ENCODE data around the gene GRM7.

The GRM7 gene

DNA sequence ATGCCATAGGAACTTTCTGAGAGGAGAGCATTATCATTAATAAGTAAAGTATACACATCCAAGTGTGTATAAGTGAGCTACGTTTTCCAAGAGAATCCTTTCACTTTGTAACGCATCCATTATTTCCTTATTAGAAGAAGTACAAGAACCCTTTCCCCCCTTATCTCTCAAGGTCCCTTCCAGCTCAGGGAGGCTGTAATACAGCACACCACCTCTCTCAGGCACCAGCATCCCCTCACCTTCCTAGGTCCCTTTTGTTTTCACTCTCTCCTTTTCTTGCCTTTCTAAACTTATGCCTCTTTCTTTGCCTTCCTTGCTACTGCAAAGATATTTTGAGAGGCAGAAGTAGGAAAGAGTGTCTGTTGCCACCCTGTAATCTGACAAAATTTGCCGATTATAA, 446.0 kb downstream of the GRM7 start:
- no peak for TF ChIP-seq GATA2 (IDR thresholded peaks at IDR 0.05; ENCODE audit: low read depth, low read length)
- no peak for TF ChIP-seq GATA3 (IDR thresholded peaks at IDR 0.05; ENCODE audit: low read depth, low read length)

DNA sequence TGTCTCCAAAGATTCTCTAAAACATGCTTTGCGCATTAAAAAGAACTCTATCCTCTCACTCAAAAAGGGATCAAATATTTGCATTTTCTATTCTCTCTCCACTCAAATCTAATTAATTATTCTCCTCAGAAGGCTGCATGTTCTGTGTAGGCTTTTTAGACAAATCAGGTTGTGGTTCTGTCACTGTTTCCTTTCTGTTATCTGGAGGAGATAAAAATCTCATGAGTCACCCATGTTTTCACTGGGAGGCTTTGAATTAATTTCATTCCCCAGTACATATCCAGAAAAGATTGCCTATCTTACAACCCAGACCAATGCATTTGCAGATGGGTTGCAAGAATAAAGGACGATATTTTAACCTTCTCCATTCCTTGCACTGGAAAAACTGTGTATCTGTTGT, 446.5 kb downstream of the GRM7 start:
- TF ChIP-seq GATA3 (IDR thresholded peaks at IDR 0.05; ENCODE audit: low read depth, low read length) (peak; percentile 90), GATA2 (IDR thresholded peaks at IDR 0.05; ENCODE audit: low read depth, low read length) (peak; percentile 81; the same call in 1 of the 2 replicates)

DNA sequence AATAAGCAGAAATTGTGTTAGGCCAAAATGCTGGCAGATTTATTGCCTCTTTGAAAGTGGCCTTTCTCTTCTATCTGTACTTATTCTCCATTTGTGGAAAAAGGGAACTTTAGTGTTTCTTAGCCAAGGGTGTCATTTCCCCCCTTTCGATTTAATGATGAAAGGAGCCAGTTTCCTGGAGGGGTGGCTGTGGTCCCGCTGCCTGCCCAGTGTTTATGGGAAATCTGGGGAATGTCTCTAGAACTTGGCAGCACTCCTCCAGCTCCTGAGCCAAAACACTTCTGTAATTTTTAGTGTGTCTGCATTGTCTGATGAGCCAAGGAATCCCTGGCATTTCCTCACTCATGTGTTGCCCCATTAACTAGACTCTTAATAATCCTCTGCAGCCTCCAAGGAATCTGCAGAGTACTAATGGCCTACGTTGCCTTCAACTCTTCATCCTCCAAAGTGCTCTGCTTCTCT, 448.8 kb downstream of the GRM7 start:
- TF ChIP-seq GATA2 (IDR thresholded peaks at IDR 0.05; ENCODE audit: low read depth, low read length) (no peak), GATA3 (IDR thresholded peaks at IDR 0.05; ENCODE audit: low read depth, low read length) (no peak)

DNA sequence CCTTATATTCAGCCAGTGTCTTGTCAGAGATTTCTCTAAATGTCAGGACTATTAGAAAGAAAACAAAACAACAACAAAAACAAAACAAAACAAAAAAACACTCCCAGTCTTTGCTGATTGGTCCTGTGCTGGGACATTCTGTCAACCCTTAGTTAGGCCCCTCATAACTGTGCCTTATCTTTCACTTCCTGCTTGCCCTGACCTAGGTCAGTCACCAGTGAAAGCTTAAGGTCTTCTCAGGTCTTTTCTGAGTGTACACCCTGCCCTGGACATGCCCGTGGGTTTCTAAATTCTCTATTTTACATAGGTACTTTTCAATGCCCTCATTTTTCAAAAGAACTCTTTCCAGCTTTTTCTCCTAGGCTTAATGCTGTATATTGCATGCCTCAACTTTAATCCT, 454.1 kb downstream of the GRM7 start:
- TF ChIP-seq GATA2 (IDR thresholded peaks at IDR 0.05; ENCODE audit: low read depth, low read length) (no peak), GATA3 (IDR thresholded peaks at IDR 0.05; ENCODE audit: low read depth, low read length) (no peak)

DNA sequence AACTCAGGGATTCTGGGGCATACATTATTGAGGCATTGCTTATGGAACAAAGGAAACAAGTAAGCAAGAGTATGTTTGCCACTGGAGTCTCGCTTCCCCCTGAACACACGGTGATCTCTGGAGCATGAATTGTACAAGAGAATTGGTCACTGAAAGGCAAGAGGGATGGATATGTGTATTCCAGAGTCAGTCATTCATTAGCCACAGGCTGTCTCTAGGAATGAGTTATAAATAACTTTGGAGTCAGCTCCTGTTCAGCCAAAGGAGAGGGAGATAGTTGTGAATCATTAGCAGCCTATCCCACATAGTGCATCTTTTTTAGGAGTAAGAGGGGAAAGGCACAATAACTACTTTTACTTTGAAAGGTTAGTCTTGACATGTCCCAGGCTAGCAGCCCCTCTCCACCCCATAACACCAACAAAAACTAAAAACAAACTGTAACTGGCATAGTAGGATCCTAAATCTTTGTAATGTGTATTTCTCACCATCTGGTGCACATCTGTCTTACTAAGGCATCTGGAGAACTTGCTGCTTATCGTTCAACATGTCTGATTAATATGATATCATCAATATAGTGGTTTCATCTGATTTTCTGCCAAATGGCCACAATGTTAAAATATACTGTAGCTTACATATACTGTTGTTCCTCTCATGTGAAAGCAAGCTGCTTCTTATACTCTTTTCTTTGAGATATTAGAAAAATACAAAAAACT, 462.2 kb downstream of the GRM7 start:
- TF ChIP-seq GATA2 (IDR thresholded peaks at IDR 0.05; ENCODE audit: low read depth, low read length) (0 out of 2 replicates have a peak, but pooled peaks have one; percentile 30), GATA3 (IDR thresholded peaks at IDR 0.05; ENCODE audit: low read depth, low read length) (peak; percentile 83)

DNA sequence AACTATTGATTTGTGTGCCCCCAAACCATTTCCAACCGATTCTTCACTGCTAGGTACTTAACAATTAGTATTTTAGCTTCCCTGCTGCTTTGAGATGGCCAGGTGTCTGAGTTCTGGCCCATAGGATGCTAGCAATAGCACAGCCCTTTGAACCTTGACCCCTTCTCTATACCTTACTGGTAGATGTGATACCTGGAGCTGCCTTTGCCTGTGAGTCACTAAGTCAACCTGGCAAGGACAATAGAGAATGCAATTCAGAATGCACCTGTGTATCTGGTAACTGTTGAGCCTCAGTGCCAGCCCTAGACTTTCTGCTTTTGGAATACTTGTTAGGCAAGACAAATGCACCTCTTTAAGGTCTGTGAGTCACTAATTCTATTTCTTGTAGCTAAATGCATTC, 467.4 kb downstream of the GRM7 start:
- TF ChIP-seq GATA3 (IDR thresholded peaks at IDR 0.05; ENCODE audit: low read depth, low read length) (no peak), GATA2 (IDR thresholded peaks at IDR 0.05; ENCODE audit: low read depth, low read length) (no peak)

DNA sequence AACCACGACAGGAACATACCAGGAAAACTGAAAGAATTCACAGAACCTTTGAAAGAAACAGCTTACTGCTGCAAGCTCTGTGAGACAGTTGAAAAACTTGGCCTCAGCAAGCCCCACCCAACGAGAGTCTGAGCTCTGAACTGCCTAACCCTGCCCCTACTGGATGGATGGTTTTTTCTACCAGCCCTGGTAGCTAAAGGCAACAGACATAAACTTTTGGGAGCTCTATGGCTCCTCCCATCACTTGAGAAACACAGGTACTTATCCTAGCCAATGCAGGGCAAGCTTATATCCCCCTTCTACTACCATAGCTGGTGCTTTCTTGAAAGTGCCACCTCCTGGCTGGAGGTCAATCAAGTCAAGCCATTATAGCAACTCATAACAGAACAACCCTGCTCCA, 471.8 kb downstream of the GRM7 start:
- TF ChIP-seq GATA2 (IDR thresholded peaks at IDR 0.05; ENCODE audit: low read depth, low read length) (no peak), GATA3 (IDR thresholded peaks at IDR 0.05; ENCODE audit: low read depth, low read length) (no peak)

DNA sequence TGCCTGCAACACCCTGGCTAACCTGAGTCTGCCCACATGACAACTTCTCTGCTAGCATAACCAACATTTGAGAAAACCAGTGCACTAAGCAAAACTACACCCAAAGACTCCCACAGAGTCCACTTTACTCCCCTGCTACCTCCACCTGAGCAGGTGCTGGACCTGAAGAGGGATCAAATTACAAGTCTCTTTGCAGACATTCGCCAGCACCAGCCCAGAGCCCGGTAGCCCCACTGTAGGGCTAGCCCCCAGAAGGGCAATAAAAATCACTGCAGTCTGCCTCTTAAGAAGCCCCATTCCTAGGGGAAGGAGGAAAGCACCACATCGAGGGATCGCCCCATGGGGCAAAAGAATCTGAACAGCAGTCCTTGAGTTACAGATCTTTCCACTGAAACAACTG, 472.2 kb downstream of the GRM7 start:
- TF ChIP-seq GATA2 (IDR thresholded peaks at IDR 0.05; ENCODE audit: low read depth, low read length) (no peak), GATA3 (IDR thresholded peaks at IDR 0.05; ENCODE audit: low read depth, low read length) (no peak)

DNA sequence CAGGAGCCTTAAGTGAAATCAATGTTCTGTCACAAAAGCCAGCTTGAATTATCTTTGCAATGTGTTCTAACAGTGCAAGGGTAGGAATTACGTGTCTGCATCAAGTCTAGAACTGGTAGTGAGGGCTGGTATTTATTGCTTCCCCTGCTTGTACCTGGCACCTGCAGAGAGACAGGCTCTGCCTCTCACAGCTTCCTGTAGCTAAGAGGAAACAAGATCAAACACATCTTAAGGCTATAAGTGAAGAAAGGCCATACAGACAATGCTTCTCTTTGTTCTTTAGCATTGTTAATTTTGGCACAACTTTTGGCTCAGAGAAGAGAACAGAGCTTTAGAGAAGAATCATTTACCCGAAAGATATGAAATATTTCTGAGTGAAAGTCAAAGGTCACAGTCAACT, 479.9 kb downstream of the GRM7 start:
- TF ChIP-seq GATA2 (IDR thresholded peaks at IDR 0.05; ENCODE audit: low read depth, low read length) (no peak), GATA3 (IDR thresholded peaks at IDR 0.05; ENCODE audit: low read depth, low read length) (no peak)

DNA sequence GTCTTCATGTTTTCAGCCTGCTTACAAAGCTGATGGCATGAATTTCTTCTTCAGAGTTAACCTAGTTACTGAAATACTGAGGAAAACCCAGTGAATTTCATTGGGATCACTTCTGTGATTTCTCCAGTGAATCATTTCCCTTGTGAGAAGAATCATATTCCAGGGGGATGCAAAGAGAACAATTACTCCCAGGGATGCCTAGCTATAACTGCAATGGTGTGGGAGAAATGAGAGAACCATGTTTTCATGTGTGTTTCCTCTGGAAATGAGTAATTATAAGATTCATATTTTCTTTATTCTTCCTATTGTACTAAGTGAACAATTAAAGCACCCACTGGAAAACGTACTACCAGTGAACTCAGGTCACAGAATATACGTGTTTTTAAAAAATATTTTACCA, 485.4 kb downstream of the GRM7 start:
- no peak for TF ChIP-seq GATA3 (IDR thresholded peaks at IDR 0.05; ENCODE audit: low read depth, low read length)
- no peak for TF ChIP-seq GATA2 (IDR thresholded peaks at IDR 0.05; ENCODE audit: low read depth, low read length)

DNA sequence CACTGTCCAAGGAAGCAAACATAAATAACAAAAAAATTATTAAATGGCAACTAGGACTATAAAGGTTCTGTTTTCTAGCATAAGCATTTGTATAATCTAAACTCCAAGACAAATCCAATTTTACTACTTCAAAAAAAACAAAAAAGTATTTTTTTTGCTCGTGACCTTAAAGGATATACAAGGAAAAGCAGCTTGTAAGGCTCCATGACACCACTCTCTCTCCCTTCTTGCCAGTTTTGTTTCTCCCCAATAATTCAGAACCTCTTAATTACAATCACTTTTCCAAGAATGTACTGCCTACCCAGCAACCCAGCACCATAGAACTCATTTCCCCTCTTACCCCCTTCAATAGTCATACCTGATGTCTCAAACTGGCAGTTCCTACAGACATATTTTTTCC, 496.2 kb downstream of the GRM7 start:
- no peak for TF ChIP-seq GATA2 (IDR thresholded peaks at IDR 0.05; ENCODE audit: low read depth, low read length)
- no peak for TF ChIP-seq GATA3 (IDR thresholded peaks at IDR 0.05; ENCODE audit: low read depth, low read length)

DNA sequence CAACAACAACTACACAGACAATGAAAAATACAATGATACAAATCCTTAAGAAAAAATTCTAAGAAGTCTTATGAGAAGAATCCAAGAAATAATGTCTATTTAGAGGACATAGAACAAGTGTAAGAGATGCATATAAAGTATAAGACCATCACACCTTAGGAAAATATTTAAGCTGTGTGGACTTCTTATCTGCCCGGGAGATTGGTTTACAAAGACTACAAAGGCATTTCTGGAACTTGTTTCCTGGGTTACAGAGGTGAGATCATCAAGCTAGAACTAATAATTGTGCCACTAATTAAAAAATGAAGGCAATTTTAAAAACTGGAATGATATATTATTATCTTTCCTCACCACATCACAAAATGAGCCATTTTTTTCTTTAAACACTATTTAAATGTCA, 507.1 kb downstream of the GRM7 start:
- TF ChIP-seq GATA2 (IDR thresholded peaks at IDR 0.05; ENCODE audit: low read depth, low read length) (no peak), GATA3 (IDR thresholded peaks at IDR 0.05; ENCODE audit: low read depth, low read length) (no peak)

DNA sequence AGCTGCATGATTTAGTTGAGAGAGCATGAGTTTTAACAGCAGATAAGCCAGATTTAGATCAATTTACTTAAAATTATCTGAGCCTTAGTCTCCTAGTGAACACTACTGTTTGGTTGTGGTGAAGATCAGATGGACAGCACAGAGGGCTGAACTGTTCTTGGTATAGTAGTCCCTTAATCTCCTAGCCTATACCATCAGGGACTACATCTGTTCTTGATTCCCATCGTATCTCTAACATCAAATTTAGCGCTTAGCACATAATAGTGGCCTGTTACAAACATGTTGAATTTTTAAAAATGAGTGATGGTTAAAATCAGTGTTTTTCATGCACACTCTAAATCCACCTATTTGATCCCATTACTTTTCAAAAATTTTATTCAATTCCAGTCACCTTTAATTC, 507.7 kb downstream of the GRM7 start:
- TF ChIP-seq GATA3 (IDR thresholded peaks at IDR 0.05; ENCODE audit: low read depth, low read length) (peak; percentile 76; the same call in 1 of the 2 replicates), GATA2 (IDR thresholded peaks at IDR 0.05; ENCODE audit: low read depth, low read length) (peak; percentile 42)

DNA sequence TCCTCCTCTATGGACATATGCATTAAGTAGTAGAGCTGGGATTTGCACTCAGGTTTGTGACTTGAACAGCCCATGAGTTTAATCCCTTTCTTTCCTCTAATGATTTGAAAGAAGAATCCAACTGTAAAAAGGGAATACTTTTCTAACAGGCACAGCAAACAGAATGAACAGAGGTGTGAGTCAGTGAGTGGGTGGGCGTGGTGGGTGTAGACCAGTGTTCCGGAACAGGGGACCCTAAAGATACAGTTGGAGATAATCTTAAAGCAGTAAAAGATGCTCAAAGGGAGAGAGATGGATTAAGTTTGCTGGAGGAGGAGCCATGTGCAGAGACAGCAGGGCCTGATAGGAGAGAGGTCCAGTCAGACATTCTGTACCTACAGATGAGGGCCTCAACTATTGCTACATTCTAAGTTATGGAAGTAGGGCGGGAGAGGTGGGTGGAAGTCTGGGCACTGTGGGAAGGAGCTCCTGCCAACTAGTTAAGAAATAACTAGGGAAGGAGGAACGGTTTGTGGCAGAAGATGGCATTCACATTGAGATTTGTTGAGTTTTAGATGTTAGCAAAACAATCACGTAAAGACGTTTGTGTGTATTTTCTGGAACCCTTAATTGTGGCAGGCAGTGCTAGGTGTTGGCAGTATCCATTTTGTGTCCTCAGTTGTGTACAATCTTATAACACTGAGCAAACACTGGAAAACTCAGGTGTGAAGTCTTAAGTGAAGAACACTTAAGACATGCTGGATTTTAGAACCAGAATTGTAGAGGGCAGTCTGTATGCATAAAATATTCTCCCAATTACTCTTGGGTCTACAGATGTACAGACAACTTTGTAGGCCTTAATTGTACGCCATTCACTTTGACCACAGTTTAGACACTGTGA, 511.0 kb downstream of the GRM7 start:
- TF ChIP-seq GATA2 (IDR thresholded peaks at IDR 0.05; ENCODE audit: low read depth, low read length) (no peak), GATA3 (IDR thresholded peaks at IDR 0.05; ENCODE audit: low read depth, low read length) (no peak)

DNA sequence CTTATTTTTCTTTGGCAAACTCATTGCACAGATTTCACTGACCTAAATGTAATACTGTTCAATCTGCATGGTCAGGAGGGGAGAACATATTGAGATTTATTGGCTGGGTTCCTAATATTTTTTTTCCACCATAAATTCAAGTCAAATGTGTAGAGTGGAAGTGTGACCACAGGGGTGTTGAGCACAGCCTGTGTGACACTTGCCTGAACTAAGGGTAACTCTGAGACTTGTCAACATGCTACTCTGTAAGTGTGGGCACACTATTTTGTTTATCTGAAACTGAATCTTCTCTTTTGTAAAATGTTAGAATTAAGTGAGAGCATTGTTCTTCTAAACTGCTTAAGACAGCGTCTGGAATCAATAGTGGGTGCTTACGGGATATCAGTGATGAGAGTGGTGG, 516.2 kb downstream of the GRM7 start:
- TF ChIP-seq GATA2 (IDR thresholded peaks at IDR 0.05; ENCODE audit: low read depth, low read length) (no peak), GATA3 (IDR thresholded peaks at IDR 0.05; ENCODE audit: low read depth, low read length) (no peak)

Measured in SH-SY5Y (cell line).